ENCODE measurements around the gene CTSD.

The CTSD gene

DNA sequence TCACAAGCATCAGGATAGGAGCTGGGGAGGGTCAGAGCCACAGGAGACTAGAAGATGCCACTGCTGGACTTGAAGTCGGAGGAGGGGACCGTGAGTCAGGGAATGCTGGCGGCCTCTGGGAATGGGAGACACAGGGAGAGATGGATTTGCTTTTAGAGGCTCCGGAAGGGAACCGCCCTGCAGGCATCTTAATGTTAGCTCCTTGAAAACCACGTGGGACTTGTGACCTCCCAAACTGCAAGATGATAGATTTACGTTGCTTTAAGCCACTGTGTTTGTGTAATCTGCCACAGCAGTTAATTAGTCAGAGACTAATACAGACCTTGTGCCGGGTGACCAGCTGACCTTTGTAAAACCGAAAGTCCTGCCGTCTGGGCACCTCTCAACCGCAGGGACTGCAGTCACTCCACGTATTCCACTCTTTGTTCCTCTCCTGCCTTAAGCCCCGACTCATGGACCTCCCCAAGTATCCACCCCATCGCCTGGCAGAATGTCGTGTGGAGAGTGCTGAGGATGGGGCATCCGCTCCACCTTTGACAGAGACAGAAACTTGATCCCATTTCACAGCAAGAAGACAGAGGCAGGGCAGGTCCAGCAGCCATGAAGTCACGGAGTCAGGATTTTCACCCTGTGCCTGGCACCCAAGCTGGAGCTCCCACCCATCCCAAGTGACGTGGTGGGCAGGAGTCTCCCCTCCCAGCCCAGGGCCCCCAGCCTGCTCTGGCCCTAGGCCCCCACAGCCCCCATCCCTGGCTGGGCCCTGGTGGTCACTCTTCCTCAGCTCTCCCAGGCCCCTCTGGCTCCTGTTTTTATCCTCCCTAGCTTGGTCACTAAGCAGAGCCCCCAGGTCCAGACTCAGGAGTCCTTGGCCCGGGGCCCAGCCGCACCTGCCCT, 19.4 kb upstream of the CTSD start:
- H3K4me3 ChIP-seq (ENCODE audit: low read depth, low read length) = no peak overlapping the region

- H3K4me3 ChIP-seq (ENCODE audit: low read depth, low read length) = no peak overlapping the region
Observed at GRCh38 chr11:1782031-1782590, 18.4 kb upstream of the CTSD start.

DNA sequence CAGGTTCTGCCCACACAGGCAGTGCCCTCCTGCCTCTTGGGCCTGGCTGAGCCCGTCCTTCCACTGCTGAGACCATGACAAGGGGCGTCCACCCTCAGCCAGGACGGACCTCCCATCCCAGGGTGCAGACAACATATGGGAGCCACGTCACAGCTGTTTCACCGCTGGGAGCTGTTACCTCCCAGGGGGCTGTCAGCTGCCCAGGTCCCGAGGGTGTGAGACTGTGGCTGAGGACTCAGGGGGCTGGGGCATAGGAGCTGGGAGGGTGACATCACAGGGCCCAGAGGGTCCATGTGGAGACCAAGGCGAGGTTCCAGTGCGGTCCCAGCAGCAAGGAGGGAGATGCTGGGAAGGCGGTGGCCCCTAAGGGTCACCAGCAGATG, 17.9 kb upstream of the CTSD start:
- H3K4me3 ChIP-seq (ENCODE audit: low read depth, low read length) = no peak overlapping the region

GRCh38 chr11:1780700-1781592, 17.2 kb upstream of the CTSD start:
- H3K4me3 ChIP-seq (ENCODE audit: low read depth, low read length) = no peak overlapping the region

GRCh38 chr11:1779806-1780699, 16.3 kb upstream of the CTSD start:
- H3K4me3 ChIP-seq (ENCODE audit: low read depth, low read length) = no peak overlapping the region

DNA sequence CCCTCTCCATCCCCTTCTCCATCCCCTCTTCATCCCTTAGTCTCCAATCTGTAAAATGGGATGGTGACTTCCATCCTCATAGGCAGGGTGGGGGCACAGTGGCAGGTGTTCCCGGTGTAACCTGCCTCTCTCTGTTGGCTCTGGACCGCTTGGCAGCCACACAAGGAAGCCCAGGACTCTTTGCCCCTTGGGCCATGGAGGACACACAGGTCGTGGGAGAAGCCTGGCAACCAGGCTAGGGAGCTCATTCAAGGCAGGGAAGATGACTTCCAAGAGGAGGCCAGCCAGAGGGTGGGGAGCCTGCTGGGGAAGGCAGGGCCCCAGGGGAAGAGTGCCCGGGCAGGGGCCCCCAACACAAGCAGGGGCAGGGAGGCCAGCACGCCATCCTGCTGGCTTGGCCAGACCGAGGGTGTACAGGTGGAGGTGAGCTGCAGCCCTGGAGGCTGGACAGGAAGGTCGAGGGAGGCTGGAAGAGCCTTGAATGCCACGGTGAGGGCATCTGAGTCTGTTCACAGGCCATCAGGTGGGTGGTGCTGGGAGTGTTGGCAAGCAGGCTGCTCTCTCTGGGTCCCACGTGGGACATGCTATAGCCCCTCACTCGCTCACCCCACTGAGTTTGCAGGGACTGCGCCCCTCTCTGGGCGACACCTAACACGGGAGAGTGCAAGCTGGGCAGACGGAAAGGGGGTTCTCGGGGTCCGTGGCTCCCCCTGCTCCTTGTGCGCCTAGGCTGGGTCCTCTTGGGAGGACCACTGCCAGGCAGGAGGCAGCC, 15.5 kb upstream of the CTSD start:
- no peak overlapping the region for H3K4me3 ChIP-seq (ENCODE audit: low read depth, low read length)

DNA sequence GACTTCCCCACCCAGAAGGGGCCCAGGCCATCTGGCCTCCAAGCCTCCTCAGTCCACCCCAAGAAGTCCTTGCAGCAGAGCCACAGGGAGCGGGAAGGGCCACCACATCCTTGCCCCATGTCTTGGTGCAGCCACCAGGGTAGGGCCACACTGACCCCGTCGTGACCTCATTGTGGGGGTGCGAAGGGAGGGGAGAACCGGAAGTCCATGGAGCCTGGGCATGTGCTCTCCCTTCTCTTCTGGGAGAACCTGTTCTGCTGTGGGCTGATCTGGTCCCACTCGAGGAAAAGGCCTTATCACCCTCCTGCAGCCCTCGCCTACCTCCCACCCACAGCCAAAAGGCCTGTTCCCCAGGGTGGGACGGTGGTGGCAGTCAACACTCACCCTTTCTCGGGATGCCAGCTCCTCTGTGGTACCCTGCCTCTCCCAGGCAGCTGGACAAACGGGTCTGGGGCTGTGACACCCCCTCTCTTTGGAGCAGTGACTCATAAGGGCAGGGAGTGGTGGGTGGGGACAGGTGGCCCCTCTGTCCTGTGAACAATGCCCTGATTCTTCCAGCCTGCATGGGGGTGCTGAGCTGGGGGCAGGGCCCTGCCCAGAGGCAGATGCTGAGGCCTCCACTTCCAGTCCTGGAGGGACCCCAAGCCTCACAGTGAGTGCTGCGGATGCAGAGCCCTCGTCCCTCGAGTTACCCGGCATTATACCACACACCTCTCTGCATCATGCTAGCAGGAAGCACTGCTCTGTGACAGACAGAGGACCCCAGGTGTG, 14.6 kb upstream of the CTSD start:
- no peak overlapping the region for H3K4me3 ChIP-seq (ENCODE audit: low read depth, low read length)

DNA sequence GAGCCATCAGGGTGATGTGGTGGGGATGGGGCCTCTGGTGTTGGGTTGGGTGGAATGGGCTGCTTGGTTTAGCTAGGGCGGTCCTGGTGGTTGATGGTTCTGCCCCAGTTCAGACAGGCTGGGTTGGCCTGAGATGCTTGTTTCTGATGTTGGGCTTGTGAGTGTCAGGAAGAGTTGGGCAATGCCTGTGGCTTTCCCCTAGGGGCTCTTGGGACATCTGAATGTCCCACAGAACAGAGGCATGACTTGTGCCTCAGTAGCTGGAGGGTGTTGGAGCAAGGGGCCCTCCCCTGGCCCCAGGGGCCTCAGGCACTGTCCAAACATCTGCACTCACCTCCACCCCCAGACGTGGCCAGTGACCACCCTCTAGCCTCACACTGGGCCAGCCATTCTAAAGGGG, 14.0 kb upstream of the CTSD start:
- H3K4me3 ChIP-seq (ENCODE audit: low read depth, low read length) = no peak overlapping the region

DNA sequence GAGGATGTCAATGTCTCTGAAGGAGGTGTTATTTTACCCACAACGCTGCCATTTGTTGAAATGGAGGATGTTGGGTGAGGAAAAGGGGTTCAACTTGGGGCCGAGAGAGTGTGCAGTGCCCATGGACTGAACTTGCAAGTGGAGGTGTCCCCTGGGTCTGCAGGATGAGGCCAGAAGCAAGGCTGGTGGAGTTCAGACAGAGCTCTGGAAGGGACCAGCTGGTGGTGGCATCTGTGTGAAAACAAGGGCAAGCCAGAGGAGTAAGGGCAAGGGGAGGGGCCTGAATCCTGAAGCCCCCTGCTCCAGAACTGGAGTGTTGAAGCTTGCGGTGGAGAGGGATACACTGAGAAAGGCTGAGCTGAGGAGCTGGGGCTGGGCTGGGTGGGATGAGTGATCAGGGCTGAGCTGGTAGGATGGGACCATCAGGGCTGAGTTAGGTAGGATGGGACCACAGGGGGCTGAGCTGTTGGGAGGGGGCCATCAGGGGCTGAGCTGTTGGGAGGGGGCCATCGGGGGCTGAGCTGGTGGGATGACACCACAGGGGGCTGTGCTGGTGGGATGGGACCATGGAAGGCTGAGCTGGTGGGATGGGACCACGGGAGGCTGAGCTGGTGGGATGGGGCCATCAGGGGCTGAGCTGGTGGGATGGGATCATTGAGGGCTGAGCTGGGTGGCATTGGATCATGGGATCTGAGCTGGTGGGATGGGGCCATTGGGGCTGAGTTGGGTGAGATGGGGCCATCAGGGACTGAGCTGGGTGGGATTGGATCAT, 13.4 kb upstream of the CTSD start:
- no peak overlapping the region for H3K4me3 ChIP-seq (ENCODE audit: low read depth, low read length)

- no peak overlapping the region for H3K4me3 ChIP-seq (ENCODE audit: low read depth, low read length)
Observed at GRCh38 chr11:1776331-1776851, 12.7 kb upstream of the CTSD start.

DNA sequence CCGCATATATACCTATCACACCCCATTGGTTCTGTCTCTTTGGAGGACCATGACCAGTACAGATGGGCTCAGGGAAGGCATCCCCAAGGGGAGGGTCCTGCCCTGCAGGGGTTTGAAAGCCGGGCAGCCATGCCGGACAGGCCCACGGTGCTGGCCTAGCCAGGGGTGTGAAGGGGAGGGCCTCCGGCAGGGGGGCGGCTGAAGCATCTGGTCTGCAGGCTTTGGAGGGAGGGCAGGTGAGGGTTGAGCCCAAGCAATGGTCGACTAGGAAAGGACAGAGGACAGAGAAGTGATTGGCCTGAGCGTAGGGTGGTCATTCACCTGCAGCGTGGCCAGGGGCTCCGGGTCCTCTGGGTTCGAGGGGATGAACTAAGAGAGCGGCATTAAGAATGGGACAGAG, 11.2 kb upstream of the CTSD start:
- no peak overlapping the region for H3K4me3 ChIP-seq (ENCODE audit: low read depth, low read length)

- H3K4me3 ChIP-seq (ENCODE audit: low read depth, low read length) = no peak overlapping the region
Observed at GRCh38 chr11:1773994-1774550, 10.3 kb upstream of the CTSD start.

- H3K4me3 ChIP-seq (ENCODE audit: low read depth, low read length) = no peak overlapping the region
Observed at GRCh38 chr11:1773131-1773993, 9.6 kb upstream of the CTSD start.

GRCh38 chr11:1772270-1773130, 8.8 kb upstream of the CTSD start:
- no peak overlapping the region for H3K4me3 ChIP-seq (ENCODE audit: low read depth, low read length)

GRCh38 chr11:1771700-1772099, 8.0 kb upstream of the CTSD start:
- H3K4me3 ChIP-seq (ENCODE audit: low read depth, low read length) = no peak overlapping the region

DNA sequence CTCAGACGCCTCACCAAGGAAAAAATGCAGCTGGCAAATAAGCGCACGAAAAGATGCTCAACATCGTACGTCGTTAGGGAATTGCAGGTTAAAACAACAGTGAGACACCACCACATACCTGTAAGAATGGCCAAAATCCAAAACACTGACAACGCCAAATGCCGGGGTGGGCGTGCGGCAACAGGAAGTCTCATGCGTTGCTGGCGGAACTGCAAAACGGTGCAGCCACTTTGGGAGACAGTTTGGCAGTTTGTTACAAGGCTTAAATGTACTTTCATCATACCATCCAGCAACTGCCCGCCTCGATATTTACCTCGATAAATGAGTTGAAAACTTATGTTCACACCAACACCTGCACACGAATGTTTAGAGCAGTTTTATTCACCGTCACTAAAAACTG, 7.5 kb upstream of the CTSD start:
- H3K4me3 ChIP-seq (ENCODE audit: low read depth, low read length) = no peak overlapping the region

All from iPS-11a (cell line).